OCI-LY1 (cell line): ENCODE data around the gene HYAL3.
A peak's percentile ranks its signal among the peaks of the same experiment; 100 is the strongest.

ENCODE experiments used
- H2AFZ ChIP-seq: fragments of 200-600 bp; sonication (generic), shearing (Covaris generic); 2 replicates; pipeline ENCODE4 v1.6.0; 2014; ENCODE audit warnings: antibody characterized with exemption, mild to moderate bottlenecking, low read length
- H3F3A ChIP-seq: fragments of 200-600 bp; sonication (generic), shearing (Covaris generic); 2 replicates; pipeline ENCODE4 v1.6.0; 2014; ENCODE audit warnings: mild to moderate bottlenecking, antibody characterized with exemption, low read length, moderate library complexity; ENCODE audit not compliant: insufficient read depth
- H3K27ac ChIP-seq: fragments of 200-600 bp; sonication (generic); 2 replicates; pipeline ENCODE4 v1.5.1; 2014; ENCODE audit warnings: low read length, mixed run types, mild to moderate bottlenecking, low read depth; ENCODE audit not compliant: poor library complexity, severe bottlenecking
- H3K27me3 ChIP-seq: fragments of 200-600 bp; sonication (generic); 2 replicates; pipeline ENCODE4 v1.6.0; 2014; ENCODE audit warnings: antibody characterized with exemption, mild to moderate bottlenecking, low read length, moderate library complexity; ENCODE audit not compliant: insufficient read depth
- H3K36me3 ChIP-seq: fragments of 200-600 bp; sonication (generic); 2 replicates; pipeline ENCODE4 v1.6.1; 2014; ENCODE audit warnings: mild to moderate bottlenecking, antibody characterized with exemption, low read length, moderate library complexity, mixed read lengths; ENCODE audit not compliant: insufficient read depth
- H3K4me1 ChIP-seq: fragments of 200-600 bp; sonication (generic); 2 replicates; pipeline ENCODE4 v1.5.1; 2014; ENCODE audit warnings: mild to moderate bottlenecking, low read length, moderate library complexity; ENCODE audit not compliant: insufficient read depth, severe bottlenecking
- H3K4me2 ChIP-seq: fragments of 200-600 bp; sonication (generic), shearing (Covaris generic); 2 replicates; pipeline ENCODE4 v1.6.1; 2014; ENCODE audit warnings: low read length
- H3K4me3 ChIP-seq: fragments of 200-600 bp; sonication (generic); 2 replicates; pipeline ENCODE4 v1.5.1; 2014; ENCODE audit warnings: low read length, low read depth, mild to moderate bottlenecking, mixed read lengths; ENCODE audit not compliant: poor library complexity, severe bottlenecking
- H3K79me2 ChIP-seq: fragments of 200-600 bp; shearing (Covaris generic); 2 replicates; pipeline ENCODE4 v1.6.1; 2016; ENCODE audit warnings: mixed run types, low read length, mixed read lengths; ENCODE audit not compliant: insufficient read depth
- H3K9ac ChIP-seq: fragments of 200-600 bp; sonication (generic), shearing (Covaris generic); 2 replicates; pipeline ENCODE4 v1.6.1; 2014; ENCODE audit warnings: mild to moderate bottlenecking, low read length, mixed read lengths
- H3K9me2 ChIP-seq: fragments of 200-600 bp; sonication (generic), shearing (Covaris generic); 2 replicates; pipeline ENCODE4 v1.6.1; 2014; ENCODE audit warnings: low read depth, mild to moderate bottlenecking, low read length, mixed read lengths
- H3K9me3 ChIP-seq: fragments of 200-600 bp; shearing (Covaris generic); 2 replicates; pipeline ENCODE4 v1.6.1; 2014; ENCODE audit warnings: low read length, mixed read lengths
- H4K20me1 ChIP-seq: fragments of 200-600 bp; sonication (generic), shearing (Covaris generic); 2 replicates; pipeline ENCODE4 v1.6.0; 2016; ENCODE audit warnings: mild to moderate bottlenecking, low read length; ENCODE audit not compliant: insufficient read depth
- EZH2 ChIP-seq: fragments of 200-600 bp; sonication (generic), shearing (Covaris generic); IDR thresholded peaks from 2 replicates; pipeline ENCODE4 v1.8.0; 2017; ENCODE audit warnings: borderline replicate concordance, mixed run types, mild to moderate bottlenecking, antibody characterized with exemption, low read length, moderate library complexity, mixed read lengths
- TF ChIP-seq, protein P1 (sequence below): fragments of 200-600 bp; sonication (generic), shearing (Covaris generic); IDR thresholded peaks from 2 replicates; pipeline ENCODE4 v1.5.1; 2017; ENCODE audit warnings: mild to moderate bottlenecking, antibody characterized with exemption, low read length, moderate library complexity, mixed read lengths

HYAL3 gene

DNA sequence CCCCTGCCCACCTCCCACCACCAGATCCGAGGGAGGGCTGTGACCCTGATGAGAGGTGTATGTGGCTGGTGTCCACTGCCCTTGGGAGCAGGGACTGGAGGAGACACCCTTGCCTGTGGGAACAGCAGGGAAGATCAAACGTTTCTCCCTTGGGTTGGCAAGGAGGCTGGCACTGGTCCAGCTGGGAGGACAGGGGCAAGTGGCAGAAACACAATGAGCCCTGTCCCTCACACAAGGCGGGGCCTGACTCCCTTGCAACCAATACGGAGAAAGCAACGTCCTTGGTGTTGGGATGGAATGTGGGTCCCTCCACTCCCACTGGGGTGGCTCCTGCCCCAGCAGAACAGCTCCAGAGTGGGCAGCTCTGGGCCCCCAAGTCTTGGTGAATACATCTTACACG is 18.1 kb upstream of the HYAL3 start:
- no peaks in the 10 kb centered on the region for H3F3A ChIP-seq
- H3K9me2 ChIP-seq: no peaks in the 10 kb centered on the region
- H3K27ac ChIP-seq: peak overlapping the region; percentile 69
- H3K27me3 ChIP-seq: no peaks in the 10 kb centered on the region
- H3K4me1 ChIP-seq: peaks cover 45% of the 10 kb centered on the region
- H3K79me2 ChIP-seq: no peaks in the 10 kb centered on the region
- H4K20me1 ChIP-seq: no peaks in the 10 kb centered on the region
- H3K4me3 ChIP-seq: peak overlapping the region; percentile 26
- no peaks in the 10 kb centered on the region for H3K36me3 ChIP-seq
- peak overlapping the region; percentile 43; the same call in 1 of the 2 replicates for H3K9ac ChIP-seq
- H3K9me3 ChIP-seq: no peaks in the 10 kb centered on the region
- peak overlapping the region; percentile 55 for H3K4me2 ChIP-seq
- TF ChIP-seq EZH2: no peak
- TF ChIP-seq, protein P1, sequence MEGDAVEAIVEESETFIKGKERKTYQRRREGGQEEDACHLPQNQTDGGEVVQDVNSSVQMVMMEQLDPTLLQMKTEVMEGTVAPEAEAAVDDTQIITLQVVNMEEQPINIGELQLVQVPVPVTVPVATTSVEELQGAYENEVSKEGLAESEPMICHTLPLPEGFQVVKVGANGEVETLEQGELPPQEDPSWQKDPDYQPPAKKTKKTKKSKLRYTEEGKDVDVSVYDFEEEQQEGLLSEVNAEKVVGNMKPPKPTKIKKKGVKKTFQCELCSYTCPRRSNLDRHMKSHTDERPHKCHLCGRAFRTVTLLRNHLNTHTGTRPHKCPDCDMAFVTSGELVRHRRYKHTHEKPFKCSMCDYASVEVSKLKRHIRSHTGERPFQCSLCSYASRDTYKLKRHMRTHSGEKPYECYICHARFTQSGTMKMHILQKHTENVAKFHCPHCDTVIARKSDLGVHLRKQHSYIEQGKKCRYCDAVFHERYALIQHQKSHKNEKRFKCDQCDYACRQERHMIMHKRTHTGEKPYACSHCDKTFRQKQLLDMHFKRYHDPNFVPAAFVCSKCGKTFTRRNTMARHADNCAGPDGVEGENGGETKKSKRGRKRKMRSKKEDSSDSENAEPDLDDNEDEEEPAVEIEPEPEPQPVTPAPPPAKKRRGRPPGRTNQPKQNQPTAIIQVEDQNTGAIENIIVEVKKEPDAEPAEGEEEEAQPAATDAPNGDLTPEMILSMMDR: no peak
- H2AFZ ChIP-seq: no peak overlapping the region

DNA sequence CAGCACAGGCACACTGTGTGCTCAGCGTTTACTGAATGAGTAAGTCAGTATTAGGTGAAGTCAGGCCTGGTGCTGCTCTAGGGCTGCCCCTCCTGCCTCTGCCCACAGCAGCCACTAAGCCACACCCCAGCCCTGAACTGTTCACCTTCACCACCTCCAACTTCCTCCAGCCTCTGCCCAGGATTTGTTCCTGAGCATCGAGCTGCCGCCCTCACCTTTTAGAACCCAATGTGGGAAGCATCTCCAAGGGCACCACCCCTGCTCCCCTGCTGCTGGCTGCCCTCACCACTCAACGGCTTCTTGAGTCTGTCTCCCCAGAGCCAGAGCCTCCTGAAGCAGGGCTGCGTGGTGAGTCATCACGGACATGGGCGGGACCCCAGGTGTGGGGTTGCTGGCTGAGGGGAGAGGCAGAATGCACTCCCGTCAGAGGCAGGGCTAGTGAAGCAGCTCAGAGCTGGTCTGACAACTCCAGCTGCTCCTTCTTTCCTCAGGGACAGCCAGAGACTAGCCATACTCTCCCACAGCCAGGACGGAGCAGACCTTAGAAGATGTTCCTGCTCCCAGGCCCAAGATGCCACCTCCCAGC is 17.5 kb upstream of the HYAL3 start:
- Histone ChIP-seq H3K4me1 (peaks cover 40% of the 10 kb centered on the region), H3K4me3 (peak overlapping the region; percentile 26), H3K9me2 (no peaks in the 10 kb centered on the region), H3K9ac (peak overlapping the region; percentile 43; the same call in 1 of the 2 replicates), H2AFZ (no peak overlapping the region), H3K9me3 (no peaks in the 10 kb centered on the region), H3F3A (no peaks in the 10 kb centered on the region), H3K4me2 (peak overlapping the region; percentile 55), H3K36me3 (no peaks in the 10 kb centered on the region), H3K79me2 (no peaks in the 10 kb centered on the region), H4K20me1 (no peaks in the 10 kb centered on the region), H3K27me3 (no peaks in the 10 kb centered on the region), H3K27ac (peak overlapping the region; percentile 69)
- TF ChIP-seq, protein P1: no peak
- TF ChIP-seq EZH2: no peak

DNA sequence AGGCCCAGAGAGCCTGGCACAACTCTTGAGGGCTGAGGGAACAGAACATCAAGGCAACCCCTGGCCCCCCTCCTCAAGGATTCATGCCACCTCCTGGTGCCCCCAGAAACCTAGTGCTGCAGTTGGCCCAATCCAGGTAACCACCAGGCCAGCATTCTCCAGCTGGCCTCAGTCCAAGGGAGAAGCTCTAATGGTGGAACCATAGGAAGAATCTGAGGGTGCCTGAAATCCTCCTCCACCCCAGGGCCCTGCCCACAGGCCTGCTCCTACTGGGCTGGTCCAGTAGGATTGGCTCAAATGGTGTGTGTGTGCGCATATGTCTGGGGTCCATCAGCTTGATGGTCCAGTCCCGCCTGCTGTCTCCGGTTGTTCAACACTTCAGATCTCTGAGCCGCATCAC is 15.6 kb upstream of the HYAL3 start:
- Histone ChIP-seq H3K9me2 (no peaks in the 10 kb centered on the region), H3F3A (no peaks in the 10 kb centered on the region), H3K9ac (no peak overlapping the region), H3K4me1 (peaks cover 32% of the 10 kb centered on the region), H3K4me2 (no peak overlapping the region), H2AFZ (no peak overlapping the region), H3K36me3 (peaks cover 2% of the 10 kb centered on the region; the same call in 1 of the 2 replicates), H4K20me1 (no peaks in the 10 kb centered on the region), H3K27me3 (no peaks in the 10 kb centered on the region), H3K79me2 (no peaks in the 10 kb centered on the region), H3K27ac (no peak overlapping the region), H3K9me3 (peaks cover 2% of the 10 kb centered on the region; the same call in 1 of the 2 replicates), H3K4me3 (no peak overlapping the region)
- TF ChIP-seq, protein P1: no peak
- no peak for TF ChIP-seq EZH2
